Measurements from ENCODE around the gene NUCB2. TPM values are rescaled to one million over a fixed set of nuclear protein-coding genes. Genes with fewer than 3 reads are reported as not detected.
"Not testable (repeated sequence)": the region's sequence is repeated elsewhere in the genome, so short reads cannot be mapped to it uniquely, and the experiment has no call there.

NUCB2 gene
- polyA plus RNA-seq (2011; rRNA removed), result 78.5 and 92.5 TPM in 2 replicates
- polyA plus RNA-seq (2012; cell fraction: cytosol; rRNA removed), result 8.4 and 9.6 TPM in 2 replicates
- polyA plus RNA-seq (2012; cell fraction: nucleus; rRNA removed), result 2.7 and 6.6 TPM in 2 replicates
- 34.6 to 38.4 TPM (median 36.7 TPM) in 3 replicates for polyA plus RNA-seq (2017; fragmentation: RNase III; extraction: RNeasy Plus Mini Kit Qiagen cat#74134 plus additional on column Dnase treatment)
- polyA minus RNA-seq (2011; rRNA and poly(A)+ RNA removed), result 19.0 and 22.1 TPM in 2 replicates

GRCh38 chr11:17276236-17277023 is at the start of gene NUCB2:
TSS of gene NUCB2 (plus strand) at chr11:17276739. CDS start at chr11:17295324, 18,585 bp downstream.
- no peak for TF ChIP-seq EP300 (IDR thresholded peaks at IDR 0.05)
- TF ChIP-seq HDAC2 (IDR thresholded peaks at IDR 0.05), result no peak
- TF ChIP-seq CHD4 (IDR thresholded peaks at IDR 0.05; ENCODE audit: borderline replicate concordance), result no peak
- TF ChIP-seq EHF (CRISPR knock-in tag; IDR thresholded peaks at IDR 0.05), result no peak
- peak; percentile 74 for TF ChIP-seq PHF8 (IDR thresholded peaks at IDR 0.05; ENCODE audit: borderline replicate concordance, low read depth)
- 0 out of 2 replicates have a peak, but pooled peaks have one; percentile 19 for TF ChIP-seq RFX5 (IDR thresholded peaks at IDR 0.05)
- no peak for TF ChIP-seq BHLHE40 (IDR thresholded peaks at IDR 0.05; ENCODE audit: low read depth, low read length)
- 0 out of 3 replicates have a peak, but pooled peaks have one; percentile 56 for TF ChIP-seq BCL3 (IDR thresholded peaks at IDR 0.05)
- TF ChIP-seq MAFK (IDR thresholded peaks at IDR 0.05; ENCODE audit: partially characterized antibody), result peak; percentile 62
- TF ChIP-seq POLR2A (IDR thresholded peaks at IDR 0.05; ENCODE audit: low read length), result peak; percentile 81
- TF ChIP-seq, protein P1, sequence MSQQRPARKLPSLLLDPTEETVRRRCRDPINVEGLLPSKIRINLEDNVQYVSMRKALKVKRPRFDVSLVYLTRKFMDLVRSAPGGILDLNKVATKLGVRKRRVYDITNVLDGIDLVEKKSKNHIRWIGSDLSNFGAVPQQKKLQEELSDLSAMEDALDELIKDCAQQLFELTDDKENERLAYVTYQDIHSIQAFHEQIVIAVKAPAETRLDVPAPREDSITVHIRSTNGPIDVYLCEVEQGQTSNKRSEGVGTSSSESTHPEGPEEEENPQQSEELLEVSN (IDR thresholded peaks at IDR 0.05; ENCODE audit: borderline replicate concordance, low read depth), result peak; percentile 82
- no peak for TF ChIP-seq CBX2 (IDR thresholded peaks at IDR 0.05; ENCODE audit: borderline replicate concordance, low read depth)
- TF ChIP-seq JUN (IDR thresholded peaks at IDR 0.05), result peak in 1 of 2 experiments; percentile 81; a peak in 3 of 5 replicates
- no peak for TF ChIP-seq POLR2AphosphoS2 (conservative IDR thresholded peaks at IDR 0.05; ENCODE audit: low read length)
- TF ChIP-seq REST (IDR thresholded peaks at IDR 0.05), result peak; percentile 50; the same call in 1 of the 2 replicates
- 0 out of 2 replicates have a peak, but pooled peaks have one; percentile 48 for TF ChIP-seq HOXB13 (CRISPR knock-in tag; IDR thresholded peaks at IDR 0.05; ENCODE audit: low read depth)
- TF ChIP-seq, protein P2, sequence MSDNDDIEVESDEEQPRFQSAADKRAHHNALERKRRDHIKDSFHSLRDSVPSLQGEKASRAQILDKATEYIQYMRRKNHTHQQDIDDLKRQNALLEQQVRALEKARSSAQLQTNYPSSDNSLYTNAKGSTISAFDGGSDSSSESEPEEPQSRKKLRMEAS (IDR thresholded peaks at IDR 0.05), result peak; percentile 45; the same call in 1 of the 2 replicates
- no peak for TF ChIP-seq CBX8 (IDR thresholded peaks at IDR 0.05)
- no peak for TF ChIP-seq KDM5A (IDR thresholded peaks at IDR 0.05)
- no peak for TF ChIP-seq ESRRA (IDR thresholded peaks at IDR 0.05; ENCODE audit: borderline replicate concordance, low read length)
- peak; percentile 36 for TF ChIP-seq CHD2 (IDR thresholded peaks at IDR 0.05; ENCODE audit: low read length, partially characterized antibody)
- H3K4me2 ChIP-seq, result peak within 1 kb of the TSS; percentile 95
- H3K4me3 ChIP-seq, result peak within 1 kb of the TSS; percentile 85
- ChIA-PET CTCF (interaction anchor here (1.1 to 3.0 kb wide), 5 partner anchors 9 to 108 kb away, joined by 3 to 8 read pairs (median 4); no protein-coding TSS in a partner anchor), POLR2A (interaction anchor here (0.6 to 1.6 kb wide), 7 partner anchors 9 to 76 kb away, joined by 3 to 11 read pairs (median 4); partner anchors contain the start of gene PIK3C2A)
- H3K27ac ChIP-seq, result peak within 1 kb of the TSS; percentile 82 to 95
- ATAC-seq (peak; percentile 97 to 99), DNase-seq (ENCODE audit: low read depth in 1 of 2, low spot score in 1 of 2) (peak; percentile 95), FAIRE-seq (no peak)
- H3K4me1 ChIP-seq, result peaks cover 11% of the 10 kb centered on the region
- H3K9me3 ChIP-seq, result no peaks in the 10 kb centered on the region
- 2% methylated on average over 18 of the region's 75 CpGs for WGBS (ENCODE audit: missing lambda C conversion rate)

DNA sequence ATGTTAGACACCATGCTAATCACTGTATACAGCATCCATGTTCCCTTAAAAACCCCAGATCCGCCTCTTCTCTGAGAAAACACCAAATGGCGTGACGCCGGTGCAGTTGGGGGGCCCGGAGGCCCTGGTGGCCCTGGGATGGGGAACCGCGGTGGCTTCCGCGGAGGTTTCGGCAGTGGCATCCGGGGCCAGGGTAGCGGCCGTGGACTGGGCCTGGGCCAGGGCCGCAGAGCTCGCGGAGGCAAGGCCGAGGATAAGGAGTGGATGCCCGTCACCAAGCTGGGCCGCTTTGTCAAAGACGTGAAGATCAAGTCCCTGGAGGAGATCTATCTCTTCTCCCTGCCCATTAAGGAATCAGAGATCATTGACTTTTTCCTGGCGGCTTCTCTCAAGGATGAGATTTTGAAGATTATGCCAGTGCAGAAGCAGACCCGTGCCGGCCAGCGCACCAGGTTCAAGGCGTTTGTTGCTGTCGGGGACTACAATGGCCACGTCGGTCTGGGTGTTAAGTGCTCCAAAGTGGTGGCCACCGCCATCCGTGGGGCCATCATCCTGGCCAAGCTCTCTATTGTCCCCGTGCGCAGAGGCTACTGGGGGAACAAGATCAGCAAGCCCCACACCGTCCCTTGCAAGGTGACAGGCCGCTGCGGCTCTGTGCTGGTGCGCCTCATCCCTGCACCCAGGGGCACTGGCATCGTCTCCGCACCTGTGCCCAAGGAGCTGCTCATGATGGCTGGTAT is 48.2 kb upstream of the NUCB2 start:
- POLR2A ChIA-PET; H3K27ac ChIP-seq; H3K4me3 ChIP-seq; H3K9me3 ChIP-seq; ATAC-seq; DNase-seq (ENCODE audit: low read depth in 1 of 2, low spot score in 1 of 2); H3K4me2 ChIP-seq; H3K4me1 ChIP-seq; FAIRE-seq: not testable (repeated sequence)
- WGBS (ENCODE audit: missing lambda C conversion rate), result 89% methylated on average over 26 of the region's 38 CpGs
- CTCF ChIA-PET, result interaction anchor here (0.7 to 2.8 kb wide), 8 partner anchors 31 to 300 kb away, joined by 3 to 28 read pairs (median 9); no protein-coding TSS in a partner anchor
